Measurements from ENCODE around the gene ADRA2B.
"Not testable (repeated sequence)": the region's sequence is repeated elsewhere in the genome, so short reads cannot be mapped to it uniquely, and the experiment has no call there.

DNA sequence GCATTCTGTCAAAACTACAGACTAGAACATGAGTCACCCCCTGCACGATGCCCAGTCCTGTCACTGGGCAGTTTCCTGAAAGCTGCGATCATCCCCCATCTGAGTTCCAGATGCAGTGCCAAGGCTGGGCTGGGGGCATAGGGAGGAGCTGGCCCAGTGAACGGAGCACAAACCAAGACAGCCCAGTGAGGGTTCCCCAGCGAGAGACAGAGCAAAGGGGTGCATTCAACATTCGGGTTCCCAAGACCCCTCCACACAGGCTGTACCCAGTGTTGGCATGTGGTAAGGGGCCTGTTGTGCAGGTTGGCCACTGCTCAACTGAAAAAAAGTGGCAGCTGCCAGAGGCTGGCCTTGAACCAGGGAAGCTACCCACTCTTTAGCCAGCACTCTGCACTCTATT is 46.0 kb downstream of the ADRA2B start:
- TF ChIP-seq, protein P1, sequence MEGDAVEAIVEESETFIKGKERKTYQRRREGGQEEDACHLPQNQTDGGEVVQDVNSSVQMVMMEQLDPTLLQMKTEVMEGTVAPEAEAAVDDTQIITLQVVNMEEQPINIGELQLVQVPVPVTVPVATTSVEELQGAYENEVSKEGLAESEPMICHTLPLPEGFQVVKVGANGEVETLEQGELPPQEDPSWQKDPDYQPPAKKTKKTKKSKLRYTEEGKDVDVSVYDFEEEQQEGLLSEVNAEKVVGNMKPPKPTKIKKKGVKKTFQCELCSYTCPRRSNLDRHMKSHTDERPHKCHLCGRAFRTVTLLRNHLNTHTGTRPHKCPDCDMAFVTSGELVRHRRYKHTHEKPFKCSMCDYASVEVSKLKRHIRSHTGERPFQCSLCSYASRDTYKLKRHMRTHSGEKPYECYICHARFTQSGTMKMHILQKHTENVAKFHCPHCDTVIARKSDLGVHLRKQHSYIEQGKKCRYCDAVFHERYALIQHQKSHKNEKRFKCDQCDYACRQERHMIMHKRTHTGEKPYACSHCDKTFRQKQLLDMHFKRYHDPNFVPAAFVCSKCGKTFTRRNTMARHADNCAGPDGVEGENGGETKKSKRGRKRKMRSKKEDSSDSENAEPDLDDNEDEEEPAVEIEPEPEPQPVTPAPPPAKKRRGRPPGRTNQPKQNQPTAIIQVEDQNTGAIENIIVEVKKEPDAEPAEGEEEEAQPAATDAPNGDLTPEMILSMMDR (IDR thresholded peaks at IDR 0.05), result not testable (repeated sequence)
- not testable (repeated sequence) for TF ChIP-seq POLR2A (IDR thresholded peaks at IDR 0.05)

Measured in body of pancreas (tissue), 4 donors.